ENCODE data around the gene EXOC3.
A peak's percentile ranks its signal among the peaks of the same experiment; 100 is the strongest.

The EXOC3 gene

GRCh38 chr5:492314-492893 lies 49.4 kb downstream of the EXOC3 start:
- peaks cover 3% of the 10 kb centered on the region for H3K27me3 ChIP-seq (ENCODE audit: insufficient read depth, insufficient read length)
- H3K4me3 ChIP-seq (ENCODE audit: insufficient read length, low read depth): no peak overlapping the region
- DNase-seq (ENCODE audit: low read depth, low spot score): no peak
- H3K36me3 ChIP-seq (ENCODE audit: insufficient read depth, insufficient read length, low read length): no peaks in the 10 kb centered on the region
- peaks cover 5% of the 10 kb centered on the region for H3K4me1 ChIP-seq (ENCODE audit: insufficient read depth, insufficient read length)
- no peaks in the 10 kb centered on the region for H3K9me3 ChIP-seq (ENCODE audit: insufficient read depth, low read length)
- TF ChIP-seq ZNF274 (IDR thresholded peaks at IDR 0.05; ENCODE audit: low read depth, low read length) (no peak), YY1 (IDR thresholded peaks at IDR 0.05; ENCODE audit: insufficient read depth, insufficient read length) (no peak), SUZ12 (IDR thresholded peaks at IDR 0.05; ENCODE audit: extremely low read depth, insufficient read depth, insufficient read length) (no peak)
- H3K9ac ChIP-seq (ENCODE audit: insufficient read length, low read depth): no peak overlapping the region

- Histone ChIP-seq H3K9me3 (ENCODE audit: insufficient read depth, low read length) (no peaks in the 10 kb centered on the region), H3K4me3 (ENCODE audit: insufficient read length, low read depth) (no peak overlapping the region), H3K27me3 (ENCODE audit: insufficient read depth, insufficient read length) (peaks cover 3% of the 10 kb centered on the region), H3K4me1 (ENCODE audit: insufficient read depth, insufficient read length) (peaks cover 5% of the 10 kb centered on the region), H3K9ac (ENCODE audit: insufficient read length, low read depth) (peak overlapping the region; percentile 26), H3K36me3 (ENCODE audit: insufficient read depth, insufficient read length, low read length) (no peaks in the 10 kb centered on the region)
- DNase-seq (ENCODE audit: low read depth, low spot score): no peak
- TF ChIP-seq YY1 (IDR thresholded peaks at IDR 0.05; ENCODE audit: insufficient read depth, insufficient read length) (no peak), ZNF274 (IDR thresholded peaks at IDR 0.05; ENCODE audit: low read depth, low read length) (no peak), SUZ12 (IDR thresholded peaks at IDR 0.05; ENCODE audit: extremely low read depth, insufficient read depth, insufficient read length) (no peak)
Observed at GRCh38 chr5:493119-493701, 50.2 kb downstream of the EXOC3 start.

DNA sequence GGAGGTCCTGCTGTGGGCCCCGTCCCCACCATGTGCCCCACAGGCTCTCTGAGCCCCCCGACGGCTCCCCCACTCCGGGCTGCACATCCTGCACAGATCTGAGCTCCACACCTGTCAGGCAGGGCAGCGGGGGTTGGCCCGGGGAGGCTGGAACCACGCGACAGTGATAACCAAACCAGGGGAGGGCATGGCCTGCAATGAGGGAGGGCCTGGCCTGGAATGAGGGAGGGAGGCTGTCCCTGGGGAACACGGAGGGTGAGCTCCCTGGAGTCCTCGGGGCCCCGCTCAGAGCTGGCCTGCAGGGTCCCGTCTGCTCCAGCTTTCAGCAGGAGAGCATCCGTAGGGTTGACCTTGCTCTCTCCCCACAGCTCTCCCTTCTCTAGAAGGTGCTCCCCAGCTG lies 50.8 kb downstream of the EXOC3 start:
- Histone ChIP-seq H3K9ac (ENCODE audit: insufficient read length, low read depth) (no peak overlapping the region), H3K27me3 (ENCODE audit: insufficient read depth, insufficient read length) (peaks cover 3% of the 10 kb centered on the region), H3K4me1 (ENCODE audit: insufficient read depth, insufficient read length) (peaks cover 5% of the 10 kb centered on the region), H3K9me3 (ENCODE audit: insufficient read depth, low read length) (no peaks in the 10 kb centered on the region), H3K4me3 (ENCODE audit: insufficient read length, low read depth) (no peak overlapping the region), H3K36me3 (ENCODE audit: insufficient read depth, insufficient read length, low read length) (no peaks in the 10 kb centered on the region)
- DNase-seq (ENCODE audit: low read depth, low spot score): no peak
- TF ChIP-seq SUZ12 (IDR thresholded peaks at IDR 0.05; ENCODE audit: extremely low read depth, insufficient read depth, insufficient read length) (no peak), ZNF274 (IDR thresholded peaks at IDR 0.05; ENCODE audit: low read depth, low read length) (no peak), YY1 (IDR thresholded peaks at IDR 0.05; ENCODE audit: insufficient read depth, insufficient read length) (no peak)

- H3K4me3 ChIP-seq (ENCODE audit: insufficient read length, low read depth): no peak overlapping the region
- no peak for DNase-seq (ENCODE audit: low read depth, low spot score)
- H3K4me1 ChIP-seq (ENCODE audit: insufficient read depth, insufficient read length): peaks cover 5% of the 10 kb centered on the region
- no peaks in the 10 kb centered on the region for H3K36me3 ChIP-seq (ENCODE audit: insufficient read depth, insufficient read length, low read length)
- TF ChIP-seq SUZ12 (IDR thresholded peaks at IDR 0.05; ENCODE audit: extremely low read depth, insufficient read depth, insufficient read length): no peak
- TF ChIP-seq ZNF274 (IDR thresholded peaks at IDR 0.05; ENCODE audit: low read depth, low read length): no peak
- no peak for TF ChIP-seq YY1 (IDR thresholded peaks at IDR 0.05; ENCODE audit: insufficient read depth, insufficient read length)
- peaks cover 3% of the 10 kb centered on the region for H3K27me3 ChIP-seq (ENCODE audit: insufficient read depth, insufficient read length)
- H3K9me3 ChIP-seq (ENCODE audit: insufficient read depth, low read length): no peaks in the 10 kb centered on the region
- H3K9ac ChIP-seq (ENCODE audit: insufficient read length, low read depth): no peak overlapping the region
Observed at GRCh38 chr5:494667-495255, 51.8 kb downstream of the EXOC3 start.

DNA sequence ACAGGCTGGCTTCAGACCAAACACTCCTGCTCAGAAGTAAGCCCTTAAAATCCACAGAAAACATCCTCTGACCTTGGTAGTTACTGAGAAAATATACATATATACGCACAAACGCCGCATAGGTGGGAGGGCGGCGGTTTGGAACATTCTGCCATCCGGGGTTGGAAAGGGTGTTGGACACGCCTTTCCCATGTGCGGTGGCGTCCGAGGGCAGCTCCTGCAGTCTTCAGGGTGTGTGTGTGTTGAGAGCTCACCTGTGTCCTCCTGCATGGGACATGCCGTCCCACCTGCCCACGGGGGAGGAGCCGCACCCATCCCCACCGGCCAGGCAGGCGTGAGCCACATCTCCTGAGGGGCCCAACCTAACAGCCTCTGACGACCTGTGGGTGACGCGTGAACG lies 53.1 kb downstream of the EXOC3 start:
- no peak for DNase-seq (ENCODE audit: low read depth, low spot score)
- H3K27me3 ChIP-seq (ENCODE audit: insufficient read depth, insufficient read length): peaks cover 3% of the 10 kb centered on the region
- H3K9ac ChIP-seq (ENCODE audit: insufficient read length, low read depth): no peak overlapping the region
- H3K4me1 ChIP-seq (ENCODE audit: insufficient read depth, insufficient read length): peaks cover 8% of the 10 kb centered on the region
- no peaks in the 10 kb centered on the region for H3K36me3 ChIP-seq (ENCODE audit: insufficient read depth, insufficient read length, low read length)
- TF ChIP-seq SUZ12 (IDR thresholded peaks at IDR 0.05; ENCODE audit: extremely low read depth, insufficient read depth, insufficient read length) (no peak), ZNF274 (IDR thresholded peaks at IDR 0.05; ENCODE audit: low read depth, low read length) (no peak), YY1 (IDR thresholded peaks at IDR 0.05; ENCODE audit: insufficient read depth, insufficient read length) (no peak)
- no peak overlapping the region for H3K4me3 ChIP-seq (ENCODE audit: insufficient read length, low read depth)
- no peaks in the 10 kb centered on the region for H3K9me3 ChIP-seq (ENCODE audit: insufficient read depth, low read length)

DNA sequence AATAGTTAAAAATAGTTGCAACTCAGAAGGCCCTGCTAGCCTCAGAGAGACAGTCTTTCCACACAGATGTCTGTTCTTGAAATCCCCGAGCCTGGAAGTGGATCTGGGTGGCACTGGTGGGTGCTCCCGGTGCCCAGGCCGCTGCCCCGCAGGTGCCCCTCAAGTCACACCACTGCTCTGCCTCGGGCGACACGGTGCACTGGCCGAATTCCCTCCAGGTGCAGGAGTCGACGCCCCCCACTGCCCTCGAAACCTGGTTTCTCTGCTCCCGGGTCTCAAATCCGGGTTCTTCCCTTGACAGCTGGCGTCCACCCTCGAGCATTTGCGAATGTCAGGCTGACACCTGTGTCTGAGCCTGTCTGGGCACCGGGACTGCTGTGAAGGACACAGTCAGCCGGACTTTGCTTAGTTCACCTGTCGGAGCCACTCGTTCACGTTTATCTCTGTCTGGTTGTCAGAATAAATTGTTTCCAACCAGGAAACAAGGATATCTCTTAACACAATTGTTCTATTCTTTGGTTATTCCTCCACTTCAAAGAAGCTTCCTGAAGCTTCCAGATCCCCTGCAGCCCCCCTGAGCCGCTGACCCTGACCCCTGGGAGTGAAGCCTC lies 54.2 kb downstream of the EXOC3 start:
- peaks cover 3% of the 10 kb centered on the region for H3K27me3 ChIP-seq (ENCODE audit: insufficient read depth, insufficient read length)
- TF ChIP-seq SUZ12 (IDR thresholded peaks at IDR 0.05; ENCODE audit: extremely low read depth, insufficient read depth, insufficient read length): no peak
- no peak for TF ChIP-seq YY1 (IDR thresholded peaks at IDR 0.05; ENCODE audit: insufficient read depth, insufficient read length)
- no peak for TF ChIP-seq ZNF274 (IDR thresholded peaks at IDR 0.05; ENCODE audit: low read depth, low read length)
- no peaks in the 10 kb centered on the region for H3K36me3 ChIP-seq (ENCODE audit: insufficient read depth, insufficient read length, low read length)
- H3K9ac ChIP-seq (ENCODE audit: insufficient read length, low read depth): no peak overlapping the region
- H3K4me1 ChIP-seq (ENCODE audit: insufficient read depth, insufficient read length): peaks cover 10% of the 10 kb centered on the region
- DNase-seq (ENCODE audit: low read depth, low spot score): no peak
- H3K4me3 ChIP-seq (ENCODE audit: insufficient read length, low read depth): no peak overlapping the region
- H3K9me3 ChIP-seq (ENCODE audit: insufficient read depth, low read length): no peaks in the 10 kb centered on the region

GRCh38 chr5:497871-498509 lies 55.0 kb downstream of the EXOC3 start:
- Histone ChIP-seq H3K27me3 (ENCODE audit: insufficient read depth, insufficient read length) (peaks cover 3% of the 10 kb centered on the region), H3K9me3 (ENCODE audit: insufficient read depth, low read length) (no peaks in the 10 kb centered on the region), H3K4me3 (ENCODE audit: insufficient read length, low read depth) (no peak overlapping the region), H3K4me1 (ENCODE audit: insufficient read depth, insufficient read length) (peaks cover 8% of the 10 kb centered on the region), H3K36me3 (ENCODE audit: insufficient read depth, insufficient read length, low read length) (no peaks in the 10 kb centered on the region), H3K9ac (ENCODE audit: insufficient read length, low read depth) (no peak overlapping the region)
- TF ChIP-seq SUZ12 (IDR thresholded peaks at IDR 0.05; ENCODE audit: extremely low read depth, insufficient read depth, insufficient read length): no peak
- no peak for TF ChIP-seq YY1 (IDR thresholded peaks at IDR 0.05; ENCODE audit: insufficient read depth, insufficient read length)
- no peak for TF ChIP-seq ZNF274 (IDR thresholded peaks at IDR 0.05; ENCODE audit: low read depth, low read length)
- no peak for DNase-seq (ENCODE audit: low read depth, low spot score)

All from NT2/D1 (cell line).